PC-9 (cell line): ENCODE data around the gene USP48.

Source experiments
- EZH2 ChIP-seq: fragments of 200-600 bp; sonication (generic); IDR thresholded peaks from 2 replicates; pipeline ENCODE4 v1.8.0; 2017; ENCODE audit warnings: antibody characterized with exemption, low read depth
- TF ChIP-seq, protein P1 (sequence below): fragments of 200-600 bp; sonication (generic); conservative IDR thresholded peaks from 2 replicates; pipeline ENCODE4 v1.6.1; 2017; ENCODE audit warnings: mixed run types, antibody characterized with exemption, mild to moderate bottlenecking, moderate library complexity

DNA sequence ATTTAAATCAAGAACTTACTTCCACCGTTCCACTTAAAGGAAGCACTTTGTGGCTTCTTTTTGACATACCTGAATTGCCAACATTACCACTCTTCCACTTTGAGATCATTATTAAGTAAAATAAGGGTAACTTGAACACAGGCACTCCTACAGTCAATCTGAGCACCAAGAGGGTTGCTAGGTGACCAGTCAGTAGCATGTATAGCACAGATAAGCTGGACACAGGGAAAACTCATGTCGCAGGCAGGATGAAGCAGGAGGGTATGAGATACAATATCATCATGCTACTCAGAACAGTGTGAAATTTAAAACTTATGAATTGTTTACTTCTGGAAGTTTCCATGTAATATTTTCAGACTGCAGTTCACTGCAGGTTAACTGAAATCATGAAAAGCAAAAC is 66.8 kb downstream of the USP48 start:
- TF ChIP-seq, protein P1, sequence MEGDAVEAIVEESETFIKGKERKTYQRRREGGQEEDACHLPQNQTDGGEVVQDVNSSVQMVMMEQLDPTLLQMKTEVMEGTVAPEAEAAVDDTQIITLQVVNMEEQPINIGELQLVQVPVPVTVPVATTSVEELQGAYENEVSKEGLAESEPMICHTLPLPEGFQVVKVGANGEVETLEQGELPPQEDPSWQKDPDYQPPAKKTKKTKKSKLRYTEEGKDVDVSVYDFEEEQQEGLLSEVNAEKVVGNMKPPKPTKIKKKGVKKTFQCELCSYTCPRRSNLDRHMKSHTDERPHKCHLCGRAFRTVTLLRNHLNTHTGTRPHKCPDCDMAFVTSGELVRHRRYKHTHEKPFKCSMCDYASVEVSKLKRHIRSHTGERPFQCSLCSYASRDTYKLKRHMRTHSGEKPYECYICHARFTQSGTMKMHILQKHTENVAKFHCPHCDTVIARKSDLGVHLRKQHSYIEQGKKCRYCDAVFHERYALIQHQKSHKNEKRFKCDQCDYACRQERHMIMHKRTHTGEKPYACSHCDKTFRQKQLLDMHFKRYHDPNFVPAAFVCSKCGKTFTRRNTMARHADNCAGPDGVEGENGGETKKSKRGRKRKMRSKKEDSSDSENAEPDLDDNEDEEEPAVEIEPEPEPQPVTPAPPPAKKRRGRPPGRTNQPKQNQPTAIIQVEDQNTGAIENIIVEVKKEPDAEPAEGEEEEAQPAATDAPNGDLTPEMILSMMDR = no peak
- no peak for TF ChIP-seq EZH2
